HT-29 (cell line): ENCODE measurements around the gene RIMKLB. TPM values are rescaled to one million over a fixed set of nuclear protein-coding genes. Genes with fewer than 3 reads are reported as not detected.
"Not testable (repeated sequence)": the region's sequence is repeated elsewhere in the genome, so short reads cannot be mapped to it uniquely, and the experiment has no call there.

ENCODE experiments used
- DNase-seq: peaks from one replicate; pipeline ENCODE4 v3.0.0-alpha.2; 2015; ENCODE audit warnings: low spot score
- total RNA-seq: library from RNA; depleted of rRNA; stranded (reverse); fragments of >200 nt; shearing (Covaris generic); gene quantifications from 2 replicates; pipeline ENCODE4 v1.2.3, GENCODE V29; 2014

RIMKLB gene
- total RNA-seq, 1 experiment from 2014 or later = not detected

DNA sequence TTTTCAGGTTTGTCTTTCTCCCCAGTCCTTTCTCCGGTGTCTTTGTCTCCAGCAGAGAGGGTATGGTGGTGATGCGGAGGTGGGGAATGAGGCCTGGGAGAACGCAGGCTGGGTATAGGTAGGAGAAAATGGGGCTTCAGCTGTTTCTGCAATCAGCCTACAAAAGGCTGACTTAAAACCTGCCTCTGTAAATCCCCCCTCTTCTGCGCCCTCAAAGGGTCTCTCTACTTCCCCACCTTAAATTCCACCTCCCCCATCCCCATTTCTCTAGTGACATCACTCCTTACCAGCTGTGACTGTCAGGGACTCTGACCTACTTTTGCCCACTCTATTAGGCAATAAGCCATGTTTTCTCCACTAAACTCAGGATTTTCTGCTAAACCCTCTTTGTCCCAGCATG is 8.1 kb upstream of the RIMKLB start:
- no peak for DNase-seq

DNA sequence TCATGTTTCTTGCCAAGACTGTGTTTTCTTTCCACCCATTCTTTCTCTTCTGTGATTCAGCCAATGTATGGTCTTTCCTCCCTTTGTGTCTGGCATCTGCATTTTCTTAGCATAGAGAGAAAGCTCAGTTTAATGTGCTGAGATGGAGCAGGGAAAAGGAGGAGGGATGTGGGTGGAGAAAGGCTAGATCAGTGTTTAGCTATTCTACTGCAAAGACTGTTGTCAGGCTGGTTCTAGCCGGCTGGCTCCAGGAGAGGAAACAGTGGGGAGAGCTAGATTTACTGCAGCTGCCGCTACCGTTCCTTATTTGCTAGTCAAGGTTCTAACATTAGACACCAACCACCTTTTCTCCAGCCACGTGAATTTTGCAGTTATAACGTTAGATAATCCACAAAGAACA is 5.2 kb upstream of the RIMKLB start:
- no peak for DNase-seq

DNA sequence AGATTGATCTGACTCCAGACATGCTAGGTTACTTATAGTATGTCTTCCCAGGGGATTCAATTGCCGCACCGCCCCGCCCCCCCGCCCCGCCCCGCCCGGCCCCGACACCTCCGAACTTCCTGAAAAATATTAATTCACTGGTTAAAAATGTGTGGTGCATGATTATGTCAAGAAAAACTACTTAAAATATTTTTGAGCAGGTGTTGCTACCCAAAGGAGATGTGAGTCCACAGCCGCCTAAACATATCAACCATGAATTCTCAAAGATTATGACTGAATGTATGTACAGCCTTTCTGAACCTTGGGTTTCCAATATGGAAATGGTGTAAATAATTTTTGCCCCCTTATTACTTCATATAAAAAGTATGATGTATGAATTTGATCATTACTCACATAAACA is 2.7 kb upstream of the RIMKLB start:
- no peak for DNase-seq

DNA sequence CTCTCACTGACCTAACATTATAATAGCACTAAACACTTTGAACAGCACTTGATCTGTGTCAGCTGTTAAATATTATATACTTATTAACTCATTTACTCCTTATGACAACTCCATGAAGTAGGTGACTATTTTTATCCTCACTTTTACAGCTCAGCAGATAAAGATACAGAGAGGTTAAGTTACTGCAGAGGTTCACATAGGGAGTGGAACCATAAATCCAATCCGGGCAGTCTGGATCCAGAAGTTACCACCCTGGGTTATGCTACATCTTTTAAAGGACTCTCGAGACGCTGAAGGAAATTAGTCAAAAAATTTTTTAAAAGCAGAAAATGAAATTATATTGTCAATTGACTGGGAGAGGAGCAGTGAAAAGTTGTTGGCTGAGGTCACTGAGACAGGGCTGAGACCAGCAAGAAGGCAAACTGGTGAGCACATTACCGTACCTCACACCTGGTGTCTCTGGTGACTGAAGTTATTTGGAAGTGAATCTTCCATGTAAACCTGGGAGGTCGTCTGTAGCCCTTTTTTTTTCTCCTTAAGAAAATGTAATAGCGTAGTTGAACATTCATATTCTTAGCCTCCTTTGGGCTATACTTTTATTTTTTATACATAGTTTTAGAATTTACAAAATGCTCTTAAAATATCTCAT is 1.2 kb upstream of the RIMKLB start:
- DNase-seq = no peak

DNA sequence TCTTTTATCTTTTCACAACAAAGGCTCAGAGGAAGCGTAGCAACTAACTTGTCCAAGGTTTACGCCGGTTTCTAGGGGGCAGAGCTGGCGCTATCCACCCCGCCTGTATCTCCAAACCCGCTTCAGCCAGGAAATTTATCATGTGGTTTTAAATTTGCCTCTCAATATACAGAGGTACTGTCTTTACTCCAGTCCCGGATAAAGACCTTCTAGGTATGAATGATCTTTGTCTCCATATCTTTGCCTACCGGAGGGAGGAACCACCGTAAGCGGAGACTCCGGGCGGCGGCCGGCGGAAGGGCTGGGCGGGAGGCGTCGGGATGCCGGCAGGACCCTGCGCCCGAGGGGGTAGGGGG is 693 bp upstream of the RIMKLB start:
- no peak for DNase-seq

DNA sequence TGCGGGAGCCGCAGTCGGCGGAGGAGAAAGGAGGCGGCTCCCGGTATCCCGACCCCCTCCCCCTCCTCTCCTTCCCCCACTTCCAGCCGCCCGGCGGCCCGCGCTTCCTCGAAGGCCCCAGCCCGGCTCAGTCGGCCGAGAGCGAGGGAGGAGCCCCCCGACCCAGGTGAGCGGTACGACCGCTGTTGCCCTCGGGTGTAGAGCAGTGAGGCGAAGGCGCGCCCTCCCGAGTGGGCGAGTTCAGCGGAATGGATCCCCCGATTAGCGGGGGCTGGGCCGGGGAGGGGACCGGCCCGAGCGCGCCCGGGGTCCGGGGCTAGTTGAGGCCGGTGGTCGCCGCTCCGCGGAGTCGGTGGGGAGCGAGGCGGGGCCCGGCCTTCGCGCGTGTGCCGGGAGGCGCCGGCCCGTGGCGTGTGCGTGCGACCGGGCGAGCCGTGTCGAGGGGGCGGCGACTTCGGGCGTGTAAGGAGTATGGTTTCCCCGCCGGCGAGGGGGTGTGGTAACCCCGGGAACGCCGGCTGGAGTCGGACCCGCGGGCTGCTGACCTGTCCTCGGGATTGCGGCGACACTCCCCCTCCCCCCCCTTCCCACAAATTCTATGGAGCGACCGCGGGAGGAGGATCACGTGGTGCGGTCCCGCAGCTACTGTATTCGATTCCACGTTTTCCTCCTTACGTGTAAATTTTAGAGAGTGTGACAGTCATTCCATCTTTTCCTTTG is 501 bp downstream of the RIMKLB start:
- no peak for DNase-seq

DNA sequence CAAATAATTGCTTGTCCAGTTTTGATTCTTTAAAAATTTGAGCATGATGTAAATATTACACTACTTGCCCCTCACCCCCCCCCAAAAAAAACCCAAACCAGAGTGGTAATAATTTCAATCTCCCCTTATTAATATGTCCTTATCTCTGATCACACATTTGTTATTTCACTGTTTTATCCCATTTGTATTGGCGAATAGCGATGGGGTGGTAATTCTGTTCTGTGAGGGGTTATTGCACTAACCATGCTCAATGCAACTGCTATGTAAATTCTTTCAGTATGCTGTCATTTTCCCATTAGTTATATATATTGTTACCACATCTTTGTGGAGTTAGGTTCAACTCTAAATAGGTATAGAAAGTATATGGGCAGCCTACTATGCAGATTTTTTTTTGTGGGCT is 1.1 kb downstream of the RIMKLB start:
- DNase-seq = no peak

DNA sequence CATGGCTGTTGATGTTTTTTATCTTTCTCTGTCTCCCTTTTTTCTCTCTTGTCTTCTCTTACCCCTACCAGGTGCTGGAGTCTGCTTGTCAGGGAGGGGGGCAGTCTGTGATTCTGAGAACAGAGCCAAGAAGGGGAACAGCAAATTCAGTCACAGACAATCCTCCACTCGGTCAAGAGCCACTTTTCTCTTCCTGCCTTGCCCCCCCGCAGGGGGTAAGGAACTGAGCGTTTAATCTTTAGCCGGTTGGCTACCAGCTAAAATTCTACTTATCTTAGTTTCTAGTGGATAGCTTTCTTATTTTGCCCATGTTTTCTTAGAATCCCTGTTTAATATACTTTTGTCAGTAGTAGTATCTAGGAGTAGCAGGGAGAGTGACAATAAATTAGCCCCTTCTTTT is 1.9 kb downstream of the RIMKLB start:
- no peak for DNase-seq

DNA sequence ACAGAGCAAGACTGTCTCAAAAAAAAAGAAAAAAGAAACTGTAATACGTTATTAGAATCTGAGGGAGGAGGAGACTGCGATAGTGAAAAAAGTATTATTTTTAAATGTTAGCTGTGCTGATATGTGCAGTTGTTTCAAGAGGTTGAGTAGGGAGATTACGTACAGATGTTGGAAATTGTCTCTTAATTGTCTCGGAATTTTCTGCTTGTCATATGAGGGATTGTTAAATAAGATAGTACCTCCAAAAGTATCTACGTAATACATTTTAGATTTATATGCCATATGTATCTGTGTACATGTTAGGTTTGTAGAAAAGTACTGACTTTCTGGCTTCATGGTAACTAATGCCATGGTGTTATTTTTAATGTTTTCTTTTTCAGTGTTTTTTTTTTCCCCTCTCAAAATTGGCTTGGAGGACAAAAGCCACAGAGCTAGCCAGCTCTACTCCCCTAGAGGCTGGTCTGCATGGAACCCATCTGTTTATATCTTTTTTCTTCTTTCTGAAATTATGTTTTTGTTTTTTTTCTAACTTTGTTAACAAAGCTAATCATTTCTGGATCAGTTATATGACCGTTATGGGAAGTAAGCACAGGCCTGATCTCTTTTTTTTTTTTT is 3.4 kb downstream of the RIMKLB start:
- no peak for DNase-seq

DNA sequence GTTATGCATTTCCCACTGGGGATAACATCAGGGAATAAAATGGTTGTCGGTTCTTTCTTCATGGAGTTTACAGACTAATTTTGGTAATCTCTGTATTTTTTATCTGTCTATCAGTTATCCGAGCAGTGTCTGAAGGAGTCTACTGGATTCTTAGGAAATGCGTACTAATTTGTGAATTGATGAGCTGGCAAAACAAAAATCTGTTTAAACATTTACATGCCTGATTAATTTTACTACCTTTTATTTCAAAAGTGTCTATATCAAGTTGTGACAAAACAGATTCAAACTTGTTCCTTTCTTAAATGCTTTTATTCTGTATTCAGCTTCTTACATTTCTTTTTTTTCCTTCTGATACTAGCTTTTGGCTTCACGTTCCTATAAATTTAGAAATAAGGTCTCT is 4.4 kb downstream of the RIMKLB start:
- DNase-seq = no peak

DNA sequence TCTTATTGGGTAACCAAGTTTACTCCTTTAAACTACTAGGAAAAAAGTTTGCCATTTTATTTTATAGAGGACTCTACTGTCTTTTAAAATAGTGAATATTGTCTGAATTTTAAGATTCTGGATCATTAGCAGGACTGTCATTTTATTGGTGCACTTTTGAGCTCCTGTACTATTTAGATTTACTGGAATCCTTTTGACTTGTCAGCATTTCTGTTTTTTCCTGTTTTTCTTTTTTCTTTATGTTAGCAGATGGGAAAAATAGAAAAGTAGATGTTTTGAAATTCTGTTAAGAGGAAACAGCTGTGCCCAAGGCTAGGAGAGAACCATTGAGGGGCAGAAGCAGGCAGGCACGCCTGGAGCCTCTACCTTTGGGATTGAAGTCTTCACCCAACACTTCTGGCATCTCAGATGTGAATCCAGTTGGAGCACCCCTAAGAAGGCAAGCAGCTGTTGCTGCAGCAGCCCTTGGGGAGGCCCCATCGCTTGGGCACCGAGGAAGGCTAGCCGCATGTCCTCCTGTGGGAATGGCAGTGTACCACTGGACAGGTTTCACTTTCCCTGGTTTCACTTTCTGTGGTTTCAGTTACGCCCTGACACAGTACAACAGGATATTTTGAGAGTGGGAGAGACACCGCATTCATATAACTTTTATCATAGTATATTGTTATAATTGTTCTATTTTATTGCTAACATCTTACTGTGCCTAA is 11.5 kb downstream of the RIMKLB start:
- no peak for DNase-seq

DNA sequence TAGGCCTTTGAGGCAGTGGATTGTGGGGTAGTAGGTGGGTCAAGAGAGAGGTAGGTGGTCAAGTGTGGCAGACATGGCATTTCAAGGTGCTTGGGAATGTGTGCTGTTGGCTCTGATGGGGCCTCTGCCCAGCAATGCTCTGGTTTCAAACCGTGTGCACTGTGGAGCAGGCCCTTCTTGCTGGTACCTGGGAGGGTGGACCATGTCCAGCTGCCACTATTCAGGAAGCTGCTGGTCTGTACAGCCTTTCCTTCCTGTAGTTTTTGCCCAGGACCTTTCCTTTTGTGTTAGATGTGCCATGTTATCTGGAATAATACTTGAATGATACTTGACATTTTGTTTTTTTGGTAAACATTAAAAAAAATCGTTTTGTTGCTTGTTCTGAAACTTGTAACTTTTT is 14.8 kb downstream of the RIMKLB start:
- DNase-seq = no peak

DNA sequence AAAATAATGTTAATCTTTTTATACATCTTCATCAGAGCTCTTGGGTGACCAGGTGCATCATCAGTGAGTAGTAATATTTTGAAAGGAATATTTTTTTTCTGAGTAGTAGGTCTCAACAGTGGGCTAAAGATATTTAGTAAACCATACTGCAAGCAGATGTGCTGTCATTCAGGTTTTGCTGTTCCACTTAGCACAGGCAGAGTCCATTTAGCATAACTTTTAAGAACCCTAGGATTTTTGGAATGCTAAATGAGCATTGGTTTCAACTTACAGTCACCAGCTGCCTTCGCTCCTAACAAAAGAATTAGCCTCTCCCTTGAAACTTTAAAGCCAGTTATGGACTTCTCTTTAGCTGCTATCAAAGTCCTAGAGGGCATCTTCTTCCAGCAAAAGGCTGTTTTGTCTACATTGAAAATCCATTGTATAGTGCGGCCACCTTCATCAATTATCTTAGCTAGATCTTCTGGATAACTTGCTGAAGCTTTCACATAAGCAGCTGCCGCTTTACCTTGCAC is 24.6 kb downstream of the RIMKLB start:
- DNase-seq = no peak

DNA sequence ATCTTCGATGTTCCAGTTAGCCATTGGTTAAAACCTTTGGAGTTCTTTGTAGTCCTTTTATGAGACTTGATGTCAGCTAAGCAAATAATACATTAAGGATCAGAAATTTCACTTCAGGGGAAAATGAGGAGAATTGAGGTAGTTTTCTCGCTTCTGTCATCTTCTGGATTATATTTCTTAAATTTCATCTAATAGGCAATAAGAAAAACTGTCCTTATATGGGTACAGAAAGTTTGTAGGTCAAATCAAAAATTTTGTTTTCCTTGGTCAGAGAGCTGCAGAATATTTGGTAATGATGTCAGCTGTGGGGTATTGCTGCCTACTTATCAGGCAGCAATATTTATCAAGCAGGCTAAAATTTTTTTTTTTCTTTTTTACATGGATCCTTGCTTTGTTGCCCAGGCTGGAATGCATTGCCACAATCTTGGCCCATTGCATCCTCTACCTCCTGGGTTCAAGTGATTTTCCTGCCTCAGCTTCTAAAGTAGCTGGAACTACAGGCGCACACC is 37.1 kb downstream of the RIMKLB start:
- no peak for DNase-seq

DNA sequence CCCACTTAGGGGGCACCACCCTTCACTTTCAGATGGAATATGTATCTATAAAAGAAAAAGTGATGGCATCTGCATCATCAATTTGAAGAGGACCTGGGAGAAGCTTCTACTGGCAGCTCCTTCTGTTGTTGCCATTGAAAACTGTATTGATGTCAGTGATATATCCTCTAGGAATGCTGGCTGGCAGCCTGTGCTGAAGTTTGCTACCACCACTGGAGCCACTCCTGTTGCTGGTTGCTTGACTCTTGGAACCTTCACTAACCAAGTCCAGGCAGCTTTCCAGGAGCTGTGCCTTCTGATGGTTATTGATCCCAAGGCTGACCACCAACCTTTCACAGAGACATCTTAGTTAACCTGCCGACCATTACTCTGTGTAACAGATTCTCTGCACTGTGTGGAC is 44.7 kb downstream of the RIMKLB start:
- DNase-seq = no peak

DNA sequence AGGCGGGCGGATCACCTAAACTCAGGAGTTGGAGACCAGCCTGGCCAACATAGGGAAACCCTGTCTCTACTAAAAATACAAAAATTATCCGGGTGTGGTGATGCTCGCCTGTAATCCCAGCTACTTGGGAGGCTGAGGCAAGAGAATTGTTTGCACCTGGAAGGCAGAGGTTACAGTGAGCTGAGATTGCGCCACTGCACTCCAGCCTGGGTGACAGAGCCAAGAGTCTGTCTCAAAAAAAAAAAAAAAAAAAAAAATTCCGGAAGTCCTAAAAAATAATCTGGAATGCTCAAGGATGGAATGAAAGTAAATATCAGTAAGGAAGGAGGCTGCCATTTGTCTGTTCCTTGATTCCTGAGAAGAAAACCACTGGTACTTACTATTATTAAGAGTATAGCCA is 45.3 kb downstream of the RIMKLB start:
- DNase-seq = not testable (repeated sequence)

DNA sequence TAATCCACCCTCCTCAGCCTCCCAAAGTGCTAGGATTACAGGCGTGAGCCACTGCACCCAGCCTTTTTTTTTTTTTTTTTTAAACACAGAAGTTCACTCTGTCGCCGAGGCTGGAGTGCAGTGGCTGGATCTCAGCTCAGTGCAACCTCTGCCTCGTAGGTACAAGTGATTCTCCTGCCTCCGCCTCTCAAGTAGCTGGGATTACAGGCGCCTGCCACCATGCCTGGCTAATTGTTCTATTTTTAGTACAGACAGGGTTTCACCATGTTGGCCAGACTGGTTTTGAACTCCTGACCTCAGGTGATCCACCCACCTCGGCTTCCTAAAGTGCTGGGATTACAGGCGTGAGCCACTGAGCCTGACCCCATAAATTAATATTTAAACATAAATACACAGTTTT is 47.8 kb downstream of the RIMKLB start:
- DNase-seq = not testable (repeated sequence)

DNA sequence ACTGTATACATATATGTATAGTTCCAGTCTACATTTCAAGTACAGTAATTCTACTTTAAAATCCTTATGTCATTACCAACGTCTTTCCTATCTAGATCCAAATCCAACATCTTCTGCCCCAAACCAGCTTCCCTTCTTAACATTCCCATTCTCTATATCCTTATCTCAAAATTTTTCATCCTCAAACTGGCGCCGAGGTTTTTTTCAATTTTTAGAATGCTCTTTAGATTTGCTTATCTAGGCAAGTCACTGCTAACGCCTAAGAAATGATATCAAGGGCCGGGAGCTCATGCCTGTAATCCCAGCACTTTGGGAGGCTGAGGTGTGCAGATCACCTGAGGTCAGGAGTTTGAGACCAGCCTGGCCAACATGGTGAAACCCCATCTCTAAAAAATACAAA is 48.3 kb downstream of the RIMKLB start:
- DNase-seq = no peak

DNA sequence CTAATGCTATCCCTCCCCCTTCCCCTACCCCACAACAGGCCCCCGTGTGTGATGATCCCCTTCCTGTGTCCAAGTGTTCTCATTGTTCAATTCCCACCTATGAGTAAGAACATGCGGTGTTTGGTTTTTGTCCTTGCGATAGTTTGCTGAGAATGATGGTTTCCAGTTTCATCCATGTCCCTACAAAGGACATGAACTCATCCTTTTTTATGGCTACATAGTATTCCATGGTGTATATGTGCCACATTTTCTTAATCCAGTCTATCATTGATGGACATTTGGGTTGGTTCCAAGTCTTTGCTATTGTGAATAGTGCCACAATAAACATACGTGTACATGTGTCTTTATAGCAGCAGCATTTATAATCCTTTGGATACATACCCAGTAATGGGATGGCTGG is 62.3 kb downstream of the RIMKLB start:
- not testable (repeated sequence) for DNase-seq

DNA sequence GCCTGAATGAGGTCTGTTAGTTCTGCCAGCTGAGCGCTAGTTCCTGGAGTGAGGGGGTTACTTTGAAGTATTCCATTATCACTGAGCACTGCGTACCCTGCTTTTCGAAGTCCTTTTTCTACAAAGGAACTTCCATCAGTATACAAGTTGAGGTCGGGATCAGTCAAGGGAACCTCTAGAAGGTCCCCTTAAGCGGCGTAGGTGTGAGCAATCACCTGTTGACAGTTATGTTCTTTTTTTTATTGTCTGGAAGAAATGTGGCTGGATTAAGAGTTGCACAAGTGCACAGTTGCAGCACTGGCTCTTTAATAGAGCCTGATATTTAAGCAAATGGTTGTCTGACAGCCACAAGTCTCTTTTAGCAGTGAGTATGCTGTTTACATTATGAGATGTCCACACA is 64.9 kb downstream of the RIMKLB start:
- not testable (repeated sequence) for DNase-seq

DNA sequence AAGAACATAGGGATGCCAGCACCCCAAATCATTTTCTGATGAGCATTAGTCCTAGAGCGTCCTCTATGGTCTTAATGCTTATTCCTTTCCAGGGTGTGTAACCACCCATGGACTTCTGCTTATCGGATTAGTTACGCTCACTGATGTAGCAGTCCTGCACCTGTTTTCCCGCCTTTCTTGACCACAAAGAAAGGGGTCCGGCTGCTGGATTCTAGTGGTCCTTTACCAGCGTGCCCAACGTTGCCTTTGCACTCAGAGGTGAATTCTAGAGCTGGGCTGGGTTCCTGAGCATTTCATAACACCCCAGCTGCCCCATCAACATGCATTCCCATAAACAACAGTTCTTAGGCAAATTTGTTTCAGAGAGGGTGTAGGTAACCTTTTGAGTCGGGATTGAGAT is 68.3 kb downstream of the RIMKLB start:
- DNase-seq = not testable (repeated sequence)

DNA sequence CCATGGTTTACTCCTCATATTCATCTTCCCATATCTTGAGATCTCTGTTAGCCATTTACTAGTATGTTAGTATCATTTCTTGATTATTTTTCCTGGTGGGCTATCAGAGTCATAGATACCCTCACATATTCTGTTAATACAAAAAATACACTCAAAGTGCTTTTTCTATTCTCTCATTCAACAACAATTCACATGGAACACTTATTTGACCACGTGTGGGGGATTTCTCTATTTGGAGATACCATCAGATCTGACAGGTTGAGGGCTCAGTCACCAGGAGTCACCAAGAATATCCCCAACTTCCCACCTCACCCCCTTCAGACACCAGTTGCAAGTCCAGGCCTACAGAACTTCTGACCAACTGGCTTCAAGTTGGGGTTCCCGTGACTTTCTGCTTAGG is 72.7 kb downstream of the RIMKLB start:
- DNase-seq = no peak
